ENCODE data around the gene KRTAP5-7.
"Not testable (repeated sequence)": the region's sequence is repeated elsewhere in the genome, so short reads cannot be mapped to it uniquely, and the experiment has no call there.

KRTAP5-7 gene

DNA sequence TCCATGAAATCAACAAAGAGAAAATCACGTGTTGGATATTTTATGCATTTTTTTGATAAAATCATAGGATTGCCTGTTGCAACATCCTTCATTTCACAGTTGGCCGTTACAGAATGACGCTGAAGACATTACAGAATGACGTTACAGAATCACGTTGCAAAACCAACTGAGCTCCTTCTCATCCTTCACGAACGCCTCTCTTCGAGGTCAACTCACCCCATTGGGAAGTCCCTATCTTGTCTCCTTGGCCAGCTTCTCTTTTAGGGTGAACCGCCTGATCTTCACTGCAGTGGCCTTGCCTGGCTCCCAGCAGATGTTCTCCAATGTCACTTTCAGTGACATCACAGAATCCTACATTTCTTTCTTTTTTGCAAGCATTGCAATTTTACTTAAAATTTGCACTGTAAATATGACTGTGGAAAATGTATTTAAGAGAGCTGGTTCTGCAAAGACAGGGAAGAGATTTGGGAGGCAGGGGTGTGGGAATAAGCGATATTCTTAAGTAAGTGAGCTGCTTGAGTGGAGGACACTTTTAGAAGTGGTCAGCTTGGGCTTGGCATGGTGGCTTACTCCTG, 5.1 kb downstream of the KRTAP5-7 start:
- Histone ChIP-seq H3K4me2 (ENCODE audit: low read depth, low read length, poor library complexity, severe bottlenecking) (no peak overlapping the region), H4K20me1 (ENCODE audit: insufficient read depth, low read length, poor library complexity, severe bottlenecking) (no peaks in the 10 kb centered on the region), H3K4me1 (ENCODE audit: insufficient read depth, low read length, poor library complexity, severe bottlenecking) (no peaks in the 10 kb centered on the region), H3K36me3 (ENCODE audit: insufficient read depth, low read length) (no peaks in the 10 kb centered on the region), H3K27me3 (ENCODE audit: insufficient read depth, low read length, poor library complexity, severe bottlenecking) (no peaks in the 10 kb centered on the region), H3K9me3 (ENCODE audit: insufficient read depth, low read depth, low read length) (no peaks in the 10 kb centered on the region), H3K79me2 (ENCODE audit: insufficient read depth, low read length) (no peaks in the 10 kb centered on the region), H3F3A (ENCODE audit: low read depth) (no peaks in the 10 kb centered on the region), H3K9ac (ENCODE audit: low read depth, low read length, poor library complexity, severe bottlenecking) (no peak overlapping the region), H3K9me2 (replicated peaks; ENCODE audit: low read depth, low read length) (no peaks in the 10 kb centered on the region), H2AFZ (ENCODE audit: low read length) (no peak overlapping the region), H3K4me3 (ENCODE audit: low read length, poor library complexity, severe bottlenecking) (no peak overlapping the region)
- no peak for TF ChIP-seq EZH2phosphoT487 (IDR thresholded peaks at IDR 0.05; ENCODE audit: borderline replicate concordance)
- TF ChIP-seq, protein P1, sequence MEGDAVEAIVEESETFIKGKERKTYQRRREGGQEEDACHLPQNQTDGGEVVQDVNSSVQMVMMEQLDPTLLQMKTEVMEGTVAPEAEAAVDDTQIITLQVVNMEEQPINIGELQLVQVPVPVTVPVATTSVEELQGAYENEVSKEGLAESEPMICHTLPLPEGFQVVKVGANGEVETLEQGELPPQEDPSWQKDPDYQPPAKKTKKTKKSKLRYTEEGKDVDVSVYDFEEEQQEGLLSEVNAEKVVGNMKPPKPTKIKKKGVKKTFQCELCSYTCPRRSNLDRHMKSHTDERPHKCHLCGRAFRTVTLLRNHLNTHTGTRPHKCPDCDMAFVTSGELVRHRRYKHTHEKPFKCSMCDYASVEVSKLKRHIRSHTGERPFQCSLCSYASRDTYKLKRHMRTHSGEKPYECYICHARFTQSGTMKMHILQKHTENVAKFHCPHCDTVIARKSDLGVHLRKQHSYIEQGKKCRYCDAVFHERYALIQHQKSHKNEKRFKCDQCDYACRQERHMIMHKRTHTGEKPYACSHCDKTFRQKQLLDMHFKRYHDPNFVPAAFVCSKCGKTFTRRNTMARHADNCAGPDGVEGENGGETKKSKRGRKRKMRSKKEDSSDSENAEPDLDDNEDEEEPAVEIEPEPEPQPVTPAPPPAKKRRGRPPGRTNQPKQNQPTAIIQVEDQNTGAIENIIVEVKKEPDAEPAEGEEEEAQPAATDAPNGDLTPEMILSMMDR (conservative IDR thresholded peaks at IDR 0.05; ENCODE audit: low read length), result no peak

DNA sequence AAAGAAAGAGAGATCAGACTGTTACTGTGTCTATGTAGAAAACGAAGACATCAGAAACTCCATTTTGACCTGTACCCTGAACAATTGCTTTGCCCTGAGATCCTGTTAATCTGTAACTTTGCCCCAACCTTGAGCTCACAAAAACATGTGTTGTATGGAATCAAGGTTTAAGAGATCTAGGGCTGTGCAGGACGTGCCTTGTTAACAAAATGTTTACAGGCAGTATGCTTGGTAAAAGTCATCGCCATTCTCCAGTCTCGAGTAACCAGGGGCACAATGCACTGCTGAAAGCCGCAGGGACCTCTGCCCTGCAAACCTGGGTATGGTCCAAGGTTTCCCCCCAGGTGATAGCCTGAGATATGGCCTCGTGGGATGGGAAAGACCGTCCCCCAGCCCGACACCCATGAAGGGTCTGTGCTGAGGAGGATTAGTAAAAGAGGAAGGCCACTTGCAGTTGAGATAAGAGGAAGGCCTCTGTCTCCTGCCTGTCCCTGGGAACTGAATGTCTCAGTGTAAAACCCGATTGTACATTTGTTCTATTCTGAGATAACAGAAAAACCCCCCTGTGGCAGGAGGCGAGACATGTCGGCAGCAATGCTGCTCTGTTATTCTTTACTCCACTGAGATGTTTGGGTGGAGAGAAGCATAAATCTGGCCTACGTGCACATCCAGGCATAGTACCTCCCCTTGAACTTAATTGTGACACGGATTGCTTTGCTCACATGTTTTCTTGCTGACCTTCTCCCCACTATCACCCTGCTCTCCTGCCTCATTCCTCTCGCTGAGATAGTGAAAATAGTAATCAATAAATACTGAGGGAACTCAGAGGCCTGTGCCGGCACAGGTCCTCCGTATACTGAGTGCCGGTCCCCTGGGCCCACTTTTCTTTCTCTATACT, 7.9 kb downstream of the KRTAP5-7 start:
- H2AFZ ChIP-seq (ENCODE audit: low read length); H3K4me1 ChIP-seq (ENCODE audit: insufficient read depth, low read length, poor library complexity, severe bottlenecking); H3K9me3 ChIP-seq (ENCODE audit: insufficient read depth, low read depth, low read length); H3K9ac ChIP-seq (ENCODE audit: low read depth, low read length, poor library complexity, severe bottlenecking); H3K27me3 ChIP-seq (ENCODE audit: insufficient read depth, low read length, poor library complexity, severe bottlenecking); H3K4me2 ChIP-seq (ENCODE audit: low read depth, low read length, poor library complexity, severe bottlenecking); H3F3A ChIP-seq (ENCODE audit: low read depth); H3K9me2 ChIP-seq (replicated peaks; ENCODE audit: low read depth, low read length); H3K79me2 ChIP-seq (ENCODE audit: insufficient read depth, low read length); H3K36me3 ChIP-seq (ENCODE audit: insufficient read depth, low read length); H3K4me3 ChIP-seq (ENCODE audit: low read length, poor library complexity, severe bottlenecking); H4K20me1 ChIP-seq (ENCODE audit: insufficient read depth, low read length, poor library complexity, severe bottlenecking): not testable (repeated sequence)

DNA sequence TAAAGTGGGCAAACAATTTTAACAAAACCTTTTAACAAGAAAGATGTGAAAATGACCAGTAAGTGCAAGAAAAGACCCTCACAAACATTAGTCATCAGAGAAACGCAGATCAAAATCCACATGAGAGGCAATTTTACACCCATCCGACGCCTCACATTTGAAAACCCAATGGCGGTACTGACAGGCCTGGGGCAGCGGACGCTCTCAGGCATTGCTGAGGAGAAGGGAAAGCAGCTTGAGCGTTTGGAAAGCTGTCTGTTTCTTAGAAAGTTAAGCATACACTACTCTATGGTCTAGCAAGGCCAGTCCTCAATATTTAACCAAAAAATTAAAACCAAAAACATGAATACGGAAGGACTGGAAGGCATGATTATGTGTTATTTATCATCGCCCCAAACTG, 8.8 kb downstream of the KRTAP5-7 start:
- no peak overlapping the region for H3K9ac ChIP-seq (ENCODE audit: low read depth, low read length, poor library complexity, severe bottlenecking)
- H2AFZ ChIP-seq (ENCODE audit: low read length), result no peak overlapping the region
- H3K79me2 ChIP-seq (ENCODE audit: insufficient read depth, low read length), result no peaks in the 10 kb centered on the region
- no peaks in the 10 kb centered on the region for H3F3A ChIP-seq (ENCODE audit: low read depth)
- TF ChIP-seq, protein P1 (conservative IDR thresholded peaks at IDR 0.05; ENCODE audit: low read length), result no peak
- no peak for TF ChIP-seq EZH2phosphoT487 (IDR thresholded peaks at IDR 0.05; ENCODE audit: borderline replicate concordance)
- peaks cover 4% of the 10 kb centered on the region; the same call in 1 of the 2 replicates for H3K9me3 ChIP-seq (ENCODE audit: insufficient read depth, low read depth, low read length)
- H4K20me1 ChIP-seq (ENCODE audit: insufficient read depth, low read length, poor library complexity, severe bottlenecking), result no peaks in the 10 kb centered on the region
- no peaks in the 10 kb centered on the region for H3K27me3 ChIP-seq (ENCODE audit: insufficient read depth, low read length, poor library complexity, severe bottlenecking)
- no peak overlapping the region for H3K4me3 ChIP-seq (ENCODE audit: low read length, poor library complexity, severe bottlenecking)
- H3K4me1 ChIP-seq (ENCODE audit: insufficient read depth, low read length, poor library complexity, severe bottlenecking), result no peaks in the 10 kb centered on the region
- H3K36me3 ChIP-seq (ENCODE audit: insufficient read depth, low read length), result no peaks in the 10 kb centered on the region
- H3K4me2 ChIP-seq (ENCODE audit: low read depth, low read length, poor library complexity, severe bottlenecking), result no peak overlapping the region
- H3K9me2 ChIP-seq (replicated peaks; ENCODE audit: low read depth, low read length), result no peaks in the 10 kb centered on the region
